SK-N-SH treated with all-trans-retinoic acid at 6 μM for 48 hours (cell line): ENCODE data around the gene IER2.
"Not testable (repeated sequence)": the region's sequence is repeated elsewhere in the genome, so short reads cannot be mapped to it uniquely, and the experiment has no call there.

Experiments used
- ATAC-seq: fragments of 200-7000 bp; cut with Tn5 transposase; 3 replicates; pipeline ENCODE4 v1.9.1; 2020; ENCODE audit warnings: mild to moderate bottlenecking, moderate library complexity
- ARNTL ChIP-seq: fragments of 450-650 bp; formaldehyde crosslinking; IDR thresholded peaks from 2 replicates; pipeline ENCODE4 v1.5.0; 2020; ENCODE audit warnings: low read depth, mild to moderate bottlenecking, moderate library complexity, borderline replicate concordance
- BACH2 ChIP-seq: fragments of 250-450 bp; sonication (Bioruptor Pico); IDR thresholded peaks from 2 replicates; pipeline ENCODE4 v1.9.0; 2021; ENCODE audit warnings: mild to moderate bottlenecking, borderline replicate concordance
- CSDC2 ChIP-seq: fragments of 250-450 bp; sonication (Bioruptor Pico); IDR thresholded peaks from 2 replicates; pipeline ENCODE4 v1.5.0; 2020; ENCODE audit warnings: mild to moderate bottlenecking, moderate library complexity
- ESRRG ChIP-seq: fragments of 250-450 bp; sonication (Bioruptor Pico); IDR thresholded peaks from 2 replicates; pipeline ENCODE4 v1.6.1; 2021; ENCODE audit warnings: mild to moderate bottlenecking
- GLIS3 ChIP-seq: fragments of 250-450 bp; sonication (Bioruptor Pico); IDR thresholded peaks from 2 replicates; pipeline ENCODE4 v1.5.0; 2020; ENCODE audit warnings: mild to moderate bottlenecking, moderate library complexity
- ISL1 ChIP-seq: fragments of 250-450 bp; sonication (Bioruptor Pico); IDR thresholded peaks from 2 replicates; pipeline ENCODE4 v2.1.2; 2022; ENCODE audit warnings: mild to moderate bottlenecking, moderate library complexity
- PPARA ChIP-seq: fragments of 250-450 bp; sonication (Bioruptor Pico); IDR thresholded peaks from 2 replicates; pipeline ENCODE4 v1.5.0; 2020; ENCODE audit warnings: mild to moderate bottlenecking, borderline replicate concordance
- RARB ChIP-seq: fragments of 250-450 bp; sonication (Bioruptor Pico); IDR thresholded peaks from 2 replicates; pipeline ENCODE4 v1.8.0; 2021; ENCODE audit warnings: mild to moderate bottlenecking, moderate library complexity
- TOX ChIP-seq: fragments of 250-450 bp; sonication (Bioruptor Pico); IDR thresholded peaks from 2 replicates; pipeline ENCODE4 v1.8.0; 2021; ENCODE audit warnings: mild to moderate bottlenecking, moderate library complexity, borderline replicate concordance
- ZC3H10 ChIP-seq: fragments of 250-450 bp; sonication (Bioruptor Pico); IDR thresholded peaks from 2 replicates; pipeline ENCODE4 v1.5.1; 2021; ENCODE audit warnings: mild to moderate bottlenecking, moderate library complexity
- ZFP3 ChIP-seq: fragments of 250-450 bp; sonication (Bioruptor Pico); IDR thresholded peaks from 2 replicates; pipeline ENCODE4 v1.5.0; 2020; ENCODE audit warnings: mild to moderate bottlenecking, moderate library complexity
- ZNF70 ChIP-seq: fragments of 450-650 bp; formaldehyde crosslinking; IDR thresholded peaks from 2 replicates; pipeline ENCODE4 v1.5.0; 2020; ENCODE audit warnings: mild to moderate bottlenecking, moderate library complexity
- ZNF8 ChIP-seq: fragments of 450-650 bp; formaldehyde crosslinking; IDR thresholded peaks from 2 replicates; pipeline ENCODE4 v1.5.0; 2020; ENCODE audit warnings: mild to moderate bottlenecking, moderate library complexity
- TF ChIP-seq, protein P1 (sequence below): fragments of 250-450 bp; sonication (Bioruptor Pico); IDR thresholded peaks from 2 replicates; pipeline ENCODE4 v1.8.0; 2021; ENCODE audit warnings: low read depth, mild to moderate bottlenecking, moderate library complexity, borderline replicate concordance
- TF ChIP-seq, protein P2 (sequence below): fragments of 250-450 bp; sonication (Bioruptor Pico); IDR thresholded peaks from 2 replicates; pipeline ENCODE4 v1.5.1; 2021; ENCODE audit warnings: mild to moderate bottlenecking, moderate library complexity
- TF ChIP-seq, protein P3 (sequence below): fragments of 250-450 bp; sonication (Bioruptor Pico); IDR thresholded peaks from 2 replicates; pipeline ENCODE4 v1.8.0; 2020; ENCODE audit warnings: mild to moderate bottlenecking, moderate library complexity, borderline replicate concordance
- TF ChIP-seq, protein P4 (sequence below): fragments of 250-450 bp; sonication (Bioruptor Pico); IDR thresholded peaks from 2 replicates; pipeline ENCODE4 v1.5.1; 2020; ENCODE audit warnings: low read depth, mild to moderate bottlenecking, moderate library complexity

The IER2 gene

DNA sequence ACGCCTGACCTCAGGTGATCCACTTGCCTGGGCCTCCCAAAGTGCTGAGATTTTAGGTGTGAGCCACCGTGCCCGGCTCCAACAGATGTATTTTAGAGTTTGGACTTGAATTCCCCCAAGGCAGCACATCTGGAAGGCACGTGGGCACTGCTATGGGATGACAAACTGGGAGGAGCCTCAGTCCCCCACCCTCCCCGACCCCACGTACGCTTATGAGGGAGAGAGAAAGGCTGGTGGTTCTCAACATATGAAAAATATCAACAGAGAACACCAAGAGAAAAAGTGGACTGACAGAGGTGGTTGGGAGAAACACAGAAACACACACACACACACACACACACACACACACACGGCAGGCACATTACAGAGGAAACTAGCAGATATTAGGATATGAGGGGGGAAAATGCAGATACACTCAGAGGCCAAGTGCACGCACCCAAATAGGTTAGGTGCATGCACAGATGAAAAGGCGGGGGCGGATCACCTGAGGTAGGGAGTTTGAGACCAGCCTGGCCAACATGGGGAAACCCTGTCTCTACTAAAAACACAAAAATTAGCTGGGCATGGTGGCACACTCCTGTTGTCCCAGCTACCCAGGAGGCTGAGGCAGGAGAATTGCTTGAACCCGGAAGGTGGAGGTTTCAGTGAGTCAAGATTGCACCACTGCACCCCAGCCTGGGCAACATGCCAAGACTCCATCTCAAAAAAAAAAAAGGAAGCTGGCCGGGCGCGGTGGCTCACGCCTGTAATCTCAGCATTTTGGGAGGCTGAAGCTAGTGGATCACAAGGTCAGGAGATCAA lies 3.2 kb upstream of the IER2 start (continued):
- TF ChIP-seq, protein P1, sequence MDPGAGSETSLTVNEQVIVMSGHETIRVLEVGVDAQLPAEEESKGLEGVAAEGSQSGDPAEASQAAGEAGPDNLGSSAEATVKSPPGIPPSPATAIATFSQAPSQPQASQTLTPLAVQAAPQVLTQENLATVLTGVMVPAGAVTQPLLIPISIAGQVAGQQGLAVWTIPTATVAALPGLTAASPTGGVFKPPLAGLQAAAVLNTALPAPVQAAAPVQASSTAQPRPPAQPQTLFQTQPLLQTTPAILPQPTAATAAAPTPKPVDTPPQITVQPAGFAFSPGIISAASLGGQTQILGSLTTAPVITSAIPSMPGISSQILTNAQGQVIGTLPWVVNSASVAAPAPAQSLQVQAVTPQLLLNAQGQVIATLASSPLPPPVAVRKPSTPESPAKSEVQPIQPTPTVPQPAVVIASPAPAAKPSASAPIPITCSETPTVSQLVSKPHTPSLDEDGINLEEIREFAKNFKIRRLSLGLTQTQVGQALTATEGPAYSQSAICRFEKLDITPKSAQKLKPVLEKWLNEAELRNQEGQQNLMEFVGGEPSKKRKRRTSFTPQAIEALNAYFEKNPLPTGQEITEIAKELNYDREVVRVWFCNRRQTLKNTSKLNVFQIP, result no peak
- no peak for TF ChIP-seq ESRRG (CRISPR knock-in tag)
- TF ChIP-seq CSDC2 (CRISPR knock-in tag), result no peak
- no peak for TF ChIP-seq ZC3H10 (CRISPR knock-in tag)
- no peak for TF ChIP-seq ARNTL
- TF ChIP-seq GLIS3 (CRISPR knock-in tag), result no peak
- TF ChIP-seq, protein P2, sequence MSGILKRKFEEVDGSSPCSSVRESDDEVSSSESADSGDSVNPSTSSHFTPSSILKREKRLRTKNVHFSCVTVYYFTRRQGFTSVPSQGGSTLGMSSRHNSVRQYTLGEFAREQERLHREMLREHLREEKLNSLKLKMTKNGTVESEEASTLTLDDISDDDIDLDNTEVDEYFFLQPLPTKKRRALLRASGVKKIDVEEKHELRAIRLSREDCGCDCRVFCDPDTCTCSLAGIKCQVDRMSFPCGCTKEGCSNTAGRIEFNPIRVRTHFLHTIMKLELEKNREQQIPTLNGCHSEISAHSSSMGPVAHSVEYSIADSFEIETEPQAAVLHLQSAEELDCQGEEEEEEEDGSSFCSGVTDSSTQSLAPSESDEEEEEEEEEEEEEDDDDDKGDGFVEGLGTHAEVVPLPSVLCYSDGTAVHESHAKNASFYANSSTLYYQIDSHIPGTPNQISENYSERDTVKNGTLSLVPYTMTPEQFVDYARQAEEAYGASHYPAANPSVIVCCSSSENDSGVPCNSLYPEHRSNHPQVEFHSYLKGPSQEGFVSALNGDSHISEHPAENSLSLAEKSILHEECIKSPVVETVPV (CRISPR knock-in tag), result no peak

DNA sequence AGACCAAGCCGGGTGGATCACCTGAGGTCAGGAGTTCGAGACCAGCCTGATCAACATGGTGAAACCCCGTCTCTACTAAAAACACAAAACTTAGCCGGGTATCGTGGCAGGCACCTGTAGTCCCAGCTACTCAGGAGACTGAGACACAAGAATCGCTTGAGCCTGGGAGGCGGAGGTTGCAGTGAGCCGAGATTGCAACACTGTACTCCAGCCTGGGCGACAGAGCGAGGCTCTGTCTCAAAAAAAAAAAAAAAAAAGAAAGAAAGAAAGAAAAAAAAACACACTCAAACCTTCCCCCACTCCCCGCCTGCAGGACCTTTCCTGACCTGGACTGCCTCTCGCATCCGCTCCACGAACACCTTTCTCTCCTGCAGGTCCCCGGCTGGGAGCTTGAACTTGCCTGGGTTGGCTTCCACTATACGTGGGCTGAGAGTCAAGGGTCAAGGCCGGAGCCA lies 1.0 kb upstream of the IER2 start:
- not testable (repeated sequence) for ATAC-seq

DNA sequence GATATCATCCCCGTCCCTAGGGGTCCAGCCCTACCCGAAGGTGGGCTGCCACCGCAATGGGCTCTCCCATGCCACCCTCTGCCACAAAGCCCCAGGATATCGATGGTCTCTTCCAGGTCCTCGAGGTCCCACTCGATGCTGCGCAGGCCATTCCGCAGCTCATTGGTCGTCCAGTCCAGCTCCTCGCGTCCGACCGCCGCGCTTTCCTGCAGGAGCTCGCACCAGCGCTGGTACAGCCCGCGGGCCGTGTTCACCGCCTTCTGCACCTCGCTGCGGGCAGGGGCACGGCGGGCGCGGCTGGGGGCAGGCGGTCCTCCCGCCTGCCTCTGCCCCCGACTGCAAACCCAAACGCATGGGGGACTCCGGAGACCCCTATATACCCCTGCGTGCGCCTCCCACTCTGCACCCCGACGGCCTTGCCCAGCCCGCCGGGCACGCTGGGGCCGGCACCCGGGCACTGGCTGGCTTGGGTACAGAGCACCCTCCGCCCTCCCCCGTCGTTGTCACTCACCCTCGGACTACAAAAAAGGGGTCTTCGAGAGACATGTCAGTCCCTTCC lies 504 bp upstream of the IER2 start:
- TF ChIP-seq, protein P2 (CRISPR knock-in tag), result no peak
- TF ChIP-seq TOX, result no peak
- no peak for TF ChIP-seq BACH2 (CRISPR knock-in tag)
- TF ChIP-seq, protein P1, result no peak
- TF ChIP-seq ZNF8 (CRISPR knock-in tag), result no peak
- no peak for TF ChIP-seq ZNF70
- TF ChIP-seq GLIS3 (CRISPR knock-in tag), result no peak
- TF ChIP-seq CSDC2 (CRISPR knock-in tag), result no peak
- TF ChIP-seq RARB (CRISPR knock-in tag), result no peak
- peak; percentile 14 for ATAC-seq

DNA sequence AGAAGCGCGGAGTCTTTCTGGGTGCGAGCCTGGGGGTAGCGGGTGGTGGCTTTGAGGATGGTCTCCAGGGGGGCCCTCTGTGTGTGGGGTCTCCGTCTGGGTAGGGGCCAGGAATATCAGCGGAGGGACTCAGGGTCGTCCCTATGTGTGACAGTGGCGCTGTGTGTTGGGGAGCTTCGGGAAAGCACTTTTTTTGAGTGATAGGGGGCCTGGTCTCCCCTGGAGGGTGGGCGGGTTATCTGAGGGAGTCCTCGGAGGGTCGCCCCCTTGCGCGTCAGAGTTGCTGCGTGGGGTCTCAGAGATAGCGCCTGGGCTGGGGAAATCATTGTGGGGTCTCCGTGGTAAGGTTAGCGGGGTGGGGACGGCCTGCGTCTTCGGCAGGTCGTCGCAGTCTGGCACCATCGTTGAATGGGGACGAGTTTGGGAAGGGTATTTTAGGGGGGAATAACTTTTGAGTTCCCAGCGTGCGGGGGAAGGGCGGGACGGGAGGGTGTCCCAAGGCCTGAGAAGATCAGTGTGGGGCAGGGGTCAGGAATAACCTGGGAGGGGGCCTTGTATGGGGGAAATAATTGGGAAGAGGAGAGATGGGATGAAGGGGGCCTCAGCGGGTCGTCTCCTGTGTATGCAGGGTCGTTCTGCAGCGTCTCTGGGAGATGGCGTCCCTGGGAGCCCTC lies 857 bp downstream of the IER2 start:
- TF ChIP-seq PPARA, result no peak
- no peak for TF ChIP-seq TOX
- TF ChIP-seq, protein P3, sequence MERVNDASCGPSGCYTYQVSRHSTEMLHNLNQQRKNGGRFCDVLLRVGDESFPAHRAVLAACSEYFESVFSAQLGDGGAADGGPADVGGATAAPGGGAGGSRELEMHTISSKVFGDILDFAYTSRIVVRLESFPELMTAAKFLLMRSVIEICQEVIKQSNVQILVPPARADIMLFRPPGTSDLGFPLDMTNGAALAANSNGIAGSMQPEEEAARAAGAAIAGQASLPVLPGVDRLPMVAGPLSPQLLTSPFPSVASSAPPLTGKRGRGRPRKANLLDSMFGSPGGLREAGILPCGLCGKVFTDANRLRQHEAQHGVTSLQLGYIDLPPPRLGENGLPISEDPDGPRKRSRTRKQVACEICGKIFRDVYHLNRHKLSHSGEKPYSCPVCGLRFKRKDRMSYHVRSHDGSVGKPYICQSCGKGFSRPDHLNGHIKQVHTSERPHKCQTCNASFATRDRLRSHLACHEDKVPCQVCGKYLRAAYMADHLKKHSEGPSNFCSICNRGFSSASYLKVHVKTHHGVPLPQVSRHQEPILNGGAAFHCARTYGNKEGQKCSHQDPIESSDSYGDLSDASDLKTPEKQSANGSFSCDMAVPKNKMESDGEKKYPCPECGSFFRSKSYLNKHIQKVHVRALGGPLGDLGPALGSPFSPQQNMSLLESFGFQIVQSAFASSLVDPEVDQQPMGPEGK, result peak; percentile 9; the same call in 1 of the 2 replicates
- TF ChIP-seq, protein P2 (CRISPR knock-in tag), result no peak
- no peak for TF ChIP-seq ZFP3 (CRISPR knock-in tag)
- TF ChIP-seq, protein P4, sequence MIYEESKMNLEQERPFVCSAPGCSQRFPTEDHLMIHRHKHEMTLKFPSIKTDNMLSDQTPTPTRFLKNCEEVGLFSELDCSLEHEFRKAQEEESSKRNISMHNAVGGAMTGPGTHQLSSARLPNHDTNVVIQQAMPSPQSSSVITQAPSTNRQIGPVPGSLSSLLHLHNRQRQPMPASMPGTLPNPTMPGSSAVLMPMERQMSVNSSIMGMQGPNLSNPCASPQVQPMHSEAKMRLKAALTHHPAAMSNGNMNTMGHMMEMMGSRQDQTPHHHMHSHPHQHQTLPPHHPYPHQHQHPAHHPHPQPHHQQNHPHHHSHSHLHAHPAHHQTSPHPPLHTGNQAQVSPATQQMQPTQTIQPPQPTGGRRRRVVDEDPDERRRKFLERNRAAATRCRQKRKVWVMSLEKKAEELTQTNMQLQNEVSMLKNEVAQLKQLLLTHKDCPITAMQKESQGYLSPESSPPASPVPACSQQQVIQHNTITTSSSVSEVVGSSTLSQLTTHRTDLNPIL (CRISPR knock-in tag), result no peak
- no peak for TF ChIP-seq ZC3H10 (CRISPR knock-in tag)
- TF ChIP-seq ISL1 (CRISPR knock-in tag), result no peak
- ATAC-seq, result no peak
